Measurements from ENCODE around the gene DNAJC13. TPM values are rescaled to one million over a fixed set of nuclear protein-coding genes. Genes with fewer than 3 reads are reported as not detected.
A peak's percentile ranks its signal among the peaks of the same experiment; 100 is the strongest.

The DNAJC13 gene
- total and polyA plus RNA-seq, 2 experiments from 2014 or later: 17.8 to 51.1 TPM

GRCh38 chr3:132569580-132569979, 152.3 kb downstream of the DNAJC13 start:
- Histone ChIP-seq H3K27me3 (replicated peaks; ENCODE audit: insufficient read depth) (no peaks in the 10 kb centered on the region), H3K9me2 (ENCODE audit: insufficient read depth) (no peaks in the 10 kb centered on the region), H3K9me3 (ENCODE audit: low read depth) (no peaks in the 10 kb centered on the region), H3K27ac (peak overlapping the region; percentile 70), H3K79me2 (ENCODE audit: insufficient read depth) (no peaks in the 10 kb centered on the region), H3F3A (ENCODE audit: insufficient read depth) (peaks cover 37% of the 10 kb centered on the region), H3K36me3 (ENCODE audit: low read depth) (no peaks in the 10 kb centered on the region), H3K4me2 (ENCODE audit: unreplicated experiment) (peak overlapping the region; percentile 9), H3K4me3 (peak overlapping the region; percentile 10; the same call in 1 of the 2 replicates), H4K20me1 (ENCODE audit: insufficient read depth) (no peaks in the 10 kb centered on the region), H3K9ac (no peak overlapping the region), H3K4me1 (ENCODE audit: insufficient read depth) (peaks cover 34% of the 10 kb centered on the region), H2AFZ (no peak overlapping the region)
- in situ Hi-C loops (cut with MboI): no loop called here
- 5 to 15% methylated on average over 1 of the region's 1 CpG for WGBS, 2 experiments (ENCODE audit: low coverage in 1 of 2, low lambda C conversion rate in 2 of 2, missing lambda C conversion rate in 2 of 2)
- TF ChIP-seq EZH2 (IDR thresholded peaks at IDR 0.05; ENCODE audit: insufficient read depth, poor library complexity, severe bottlenecking) (no peak), EZH2phosphoT487 (IDR thresholded peaks at IDR 0.05; ENCODE audit: insufficient read depth, low read depth) (no peak)
- peak; percentile 39 for DNase-seq

GRCh38 chr3:132570016-132570415, 152.7 kb downstream of the DNAJC13 start:
- DNase-seq: no peak
- Histone ChIP-seq H2AFZ (no peak overlapping the region), H3K9ac (no peak overlapping the region), H3K9me2 (ENCODE audit: insufficient read depth) (no peaks in the 10 kb centered on the region), H3K9me3 (ENCODE audit: low read depth) (no peaks in the 10 kb centered on the region), H3K4me2 (ENCODE audit: unreplicated experiment) (peak overlapping the region; percentile 9), H3K36me3 (ENCODE audit: low read depth) (no peaks in the 10 kb centered on the region), H4K20me1 (ENCODE audit: insufficient read depth) (no peaks in the 10 kb centered on the region), H3K79me2 (ENCODE audit: insufficient read depth) (no peaks in the 10 kb centered on the region), H3K4me1 (ENCODE audit: insufficient read depth) (peaks cover 34% of the 10 kb centered on the region), H3K27me3 (replicated peaks; ENCODE audit: insufficient read depth) (no peaks in the 10 kb centered on the region), H3K27ac (peak overlapping the region; percentile 70), H3F3A (ENCODE audit: insufficient read depth) (peaks cover 41% of the 10 kb centered on the region), H3K4me3 (no peak overlapping the region)
- in situ Hi-C loops (cut with MboI): no loop called here
- 24 to 39% methylated on average over 2 of the region's 2 CpGs for WGBS, 2 experiments (ENCODE audit: low coverage in 1 of 2, low lambda C conversion rate in 2 of 2, missing lambda C conversion rate in 2 of 2)
- TF ChIP-seq EZH2phosphoT487 (IDR thresholded peaks at IDR 0.05; ENCODE audit: insufficient read depth, low read depth): no peak
- TF ChIP-seq EZH2 (IDR thresholded peaks at IDR 0.05; ENCODE audit: insufficient read depth, poor library complexity, severe bottlenecking): no peak

- Histone ChIP-seq H2AFZ (peak overlapping the region; percentile 20), H3K36me3 (ENCODE audit: low read depth) (no peaks in the 10 kb centered on the region; the same call in 1 of the 2 replicates), H3K79me2 (ENCODE audit: insufficient read depth) (no peaks in the 10 kb centered on the region), H3F3A (ENCODE audit: insufficient read depth) (peaks cover 28% of the 10 kb centered on the region), H3K4me2 (ENCODE audit: unreplicated experiment) (peak overlapping the region; percentile 54), H3K4me3 (no peak overlapping the region; the same call in 1 of the 2 replicates), H3K27ac (peak overlapping the region; percentile 68), H3K9ac (peak overlapping the region; percentile 39), H3K27me3 (replicated peaks; ENCODE audit: insufficient read depth) (no peaks in the 10 kb centered on the region), H3K4me1 (ENCODE audit: insufficient read depth) (peaks cover 37% of the 10 kb centered on the region), H3K9me3 (ENCODE audit: low read depth) (no peaks in the 10 kb centered on the region), H3K9me2 (ENCODE audit: insufficient read depth) (no peaks in the 10 kb centered on the region), H4K20me1 (ENCODE audit: insufficient read depth) (no peaks in the 10 kb centered on the region)
- DNase-seq: peak; percentile 74
- in situ Hi-C loops (cut with MboI): no loop called here
- WGBS, 2 experiments (ENCODE audit: low coverage in 1 of 2, low lambda C conversion rate in 2 of 2, missing lambda C conversion rate in 2 of 2): 7 to 14% methylated on average over 5 of the region's 5 CpGs
- no peak for TF ChIP-seq EZH2 (IDR thresholded peaks at IDR 0.05; ENCODE audit: insufficient read depth, poor library complexity, severe bottlenecking)
- TF ChIP-seq EZH2phosphoT487 (IDR thresholded peaks at IDR 0.05; ENCODE audit: insufficient read depth, low read depth): no peak
These were observed 156.5 kb downstream of the DNAJC13 start for GRCh38 chr3:132573797-132574211.

GRCh38 chr3:132587401-132587800, 170.1 kb downstream of the DNAJC13 start:
- in situ Hi-C loops (cut with MboI): no loop called here
- Histone ChIP-seq H3K27ac (no peak overlapping the region), H4K20me1 (ENCODE audit: insufficient read depth) (no peaks in the 10 kb centered on the region), H3K36me3 (ENCODE audit: low read depth) (no peaks in the 10 kb centered on the region), H2AFZ (no peak overlapping the region), H3K4me1 (ENCODE audit: insufficient read depth) (peaks cover 15% of the 10 kb centered on the region), H3K9me2 (ENCODE audit: insufficient read depth) (no peaks in the 10 kb centered on the region), H3K4me2 (ENCODE audit: unreplicated experiment) (no peak overlapping the region), H3K27me3 (replicated peaks; ENCODE audit: insufficient read depth) (no peaks in the 10 kb centered on the region), H3K79me2 (ENCODE audit: insufficient read depth) (no peaks in the 10 kb centered on the region), H3K9me3 (ENCODE audit: low read depth) (no peaks in the 10 kb centered on the region), H3F3A (ENCODE audit: insufficient read depth) (peaks cover 2% of the 10 kb centered on the region), H3K9ac (no peak overlapping the region), H3K4me3 (no peak overlapping the region)
- WGBS, 2 experiments (ENCODE audit: low coverage in 1 of 2, low lambda C conversion rate in 2 of 2, missing lambda C conversion rate in 2 of 2): 17 to 19% methylated on average over 1 of the region's 1 CpG
- DNase-seq: peak; percentile 53
- TF ChIP-seq EZH2 (IDR thresholded peaks at IDR 0.05; ENCODE audit: insufficient read depth, poor library complexity, severe bottlenecking) (no peak), EZH2phosphoT487 (IDR thresholded peaks at IDR 0.05; ENCODE audit: insufficient read depth, low read depth) (no peak)

Other genes with a start within 250 kb of the DNAJC13 start
- 0.51 and 1.6 TPM in 2 replicates for gene ACP3, start 100.1 kb upstream of the DNAJC13 start, total RNA-seq (2014; rRNA removed; shearing (Covaris generic))
- gene ACP3, start 100.1 kb upstream of the DNAJC13 start, polyA plus RNA-seq (2016; fragmentation: Nextera tagmentation; extraction: Ambion mirVana): 1.1 and 1.7 TPM in 2 replicates
- gene ACKR4, start 179.8 kb downstream of the DNAJC13 start, total RNA-seq (2014; rRNA removed; shearing (Covaris generic)): 25.0 and 25.2 TPM in 2 replicates
- gene ACKR4, start 179.8 kb downstream of the DNAJC13 start, polyA plus RNA-seq (2016; fragmentation: Nextera tagmentation; extraction: Ambion mirVana): 13.4 and 14.8 TPM in 2 replicates
- 17.3 and 17.5 TPM in 2 replicates for gene ACAD11, start 242.3 kb downstream of the DNAJC13 start, total RNA-seq (2014; rRNA removed; shearing (Covaris generic))
- 15.6 and 19.3 TPM in 2 replicates for gene ACAD11, start 242.3 kb downstream of the DNAJC13 start, polyA plus RNA-seq (2016; fragmentation: Nextera tagmentation; extraction: Ambion mirVana)
- gene UBA5, start 242.8 kb downstream of the DNAJC13 start, total RNA-seq (2014; rRNA removed; shearing (Covaris generic)): 46.3 and 61.2 TPM in 2 replicates
- 48.1 and 58.3 TPM in 2 replicates for gene UBA5, start 242.8 kb downstream of the DNAJC13 start, polyA plus RNA-seq (2016; fragmentation: Nextera tagmentation; extraction: Ambion mirVana)

Data from GM23248 (cell line).